HepG2 (cell line): Measurements from ENCODE around the gene ZDHHC14. TPM values are rescaled to one million over a fixed set of nuclear protein-coding genes. Genes with fewer than 3 reads are reported as not detected.

ENCODE experiments used
- CHCHD3 ChIP-seq: sonication (generic); formaldehyde crosslinking; IDR thresholded peaks from 2 replicates; pipeline ENCODE4 v1.8.0; 2022; ENCODE audit warnings: mild to moderate bottlenecking, missing genetic modification reagents, moderate library complexity
- E2F5 ChIP-seq: sonication (generic); formaldehyde crosslinking; conservative IDR thresholded peaks from 2 replicates; pipeline ENCODE4 v1.4.0; 2020; ENCODE audit warnings: missing genetic modification reagents
- EED ChIP-seq: sonication (generic); formaldehyde crosslinking; IDR thresholded peaks from 2 replicates; pipeline ENCODE4 v1.5.0; 2020; ENCODE audit warnings: mild to moderate bottlenecking, missing genetic modification reagents
- HES4 ChIP-seq: sonication (generic); formaldehyde crosslinking; IDR thresholded peaks from 2 replicates; pipeline ENCODE4 v1.9.0; 2021; ENCODE audit warnings: mild to moderate bottlenecking, missing genetic modification reagents, borderline replicate concordance
- HOXA7 ChIP-seq: sonication (generic); formaldehyde crosslinking; IDR thresholded peaks from 2 replicates; pipeline ENCODE4 v1.8.1; 2022; ENCODE audit warnings: mild to moderate bottlenecking, missing genetic modification reagents, moderate library complexity
- LCORL ChIP-seq, 2 experiments: fragments of 450-650 bp in 1 of 2; sonication (generic) in 1 of 2; formaldehyde crosslinking in 1 of 2; IDR thresholded peaks; 2 replicates each; pipeline versions ENCODE4 v1.5.0 to v1.6.1; 2017 to 2020; ENCODE audit warnings: antibody characterized with exemption in 1 of 2, missing genetic modification reagents in 1 of 2
- MAZ ChIP-seq, 2 experiments: sonication (generic) in 1 of 2; formaldehyde crosslinking in 1 of 2; IDR thresholded peaks; 2 replicates each; pipeline versions ENCODE4 v1.5.0 to v1.6.1; 2012 to 2020; ENCODE audit warnings: low read depth in 2 of 2, mild to moderate bottlenecking in 2 of 2, borderline replicate concordance in 1 of 2, improper control_type of control experiment in 1 of 2, low read length in 1 of 2, missing genetic modification reagents in 1 of 2, moderate library complexity in 1 of 2
- NFYB ChIP-seq: sonication (generic); formaldehyde crosslinking; IDR thresholded peaks from 2 replicates; pipeline ENCODE4 v1.4.0; 2020; ENCODE audit warnings: missing genetic modification reagents
- REPIN1 ChIP-seq: sonication (generic); formaldehyde crosslinking; IDR thresholded peaks from 2 replicates; pipeline ENCODE4 v1.8.0; 2022; ENCODE audit warnings: missing genetic modification reagents, low read depth, mild to moderate bottlenecking, borderline replicate concordance
- TAF15 ChIP-seq: fragments of 200-400 bp; formaldehyde crosslinking; IDR thresholded peaks from one replicate; pipeline ENCODE4 v1.6.1; 2018; ENCODE audit warnings: mild to moderate bottlenecking, low read depth, low read length; ENCODE audit not compliant: poor library complexity, severe bottlenecking
- TERF1 ChIP-seq: sonication (generic); formaldehyde crosslinking; IDR thresholded peaks from 2 replicates; pipeline ENCODE4 v1.8.0; 2022; ENCODE audit warnings: mild to moderate bottlenecking, missing genetic modification reagents, moderate library complexity
- THAP8 ChIP-seq: sonication (generic); formaldehyde crosslinking; IDR thresholded peaks from 2 replicates; pipeline ENCODE4 v1.5.1; 2020; ENCODE audit warnings: missing genetic modification reagents, mild to moderate bottlenecking, borderline replicate concordance
- ZFP91 ChIP-seq: sonication (generic); formaldehyde crosslinking; IDR thresholded peaks from 2 replicates; pipeline ENCODE4 v1.9.0; 2022; ENCODE audit warnings: missing genetic modification reagents, mild to moderate bottlenecking, borderline replicate concordance
- ZMYM4 ChIP-seq: sonication (generic); formaldehyde crosslinking; IDR thresholded peaks from 2 replicates; pipeline ENCODE4 v1.8.1; 2023; ENCODE audit warnings: mild to moderate bottlenecking, missing genetic modification reagents
- ZNF205 ChIP-seq: IDR thresholded peaks from 2 replicates; pipeline ENCODE4 v1.6.1; 2018; ENCODE audit warnings: missing biosample characterization, missing genetic modification reagents
- ZNF574 ChIP-seq: sonication (generic); formaldehyde crosslinking; IDR thresholded peaks from 2 replicates; pipeline ENCODE4 v1.4.0; 2020; ENCODE audit warnings: missing genetic modification reagents
- ZNF891 ChIP-seq: sonication (generic); formaldehyde crosslinking; IDR thresholded peaks from 2 replicates; pipeline ENCODE4 v1.5.0; 2020; ENCODE audit warnings: mild to moderate bottlenecking, missing genetic modification reagents
- ZSCAN9 ChIP-seq: IDR thresholded peaks from 2 replicates; pipeline ENCODE4 v1.6.1; 2016; ENCODE audit warnings: borderline replicate concordance
- polyA plus RNA-seq, 8 experiments: library from polyadenylated mRNA; depleted of rRNA in 3 of 8; stranded (reverse) in 7 of 8; unstranded in 1 of 8; fragments of >200 nt; fragmentation: Illumina TruSeq in 4 of 8; extraction: Trizol in 4 of 8; gene quantifications; 2 replicates each; pipeline versions ENCODE4 v1.2.1 to v1.2.3, GENCODE V29; 2011 to 2016; ENCODE audit warnings: low read depth in 4 of 8, missing spikeins in 1 of 8, mixed read lengths in 1 of 8; ENCODE audit not compliant: insufficient read depth in 1 of 8
- total RNA-seq, 5 experiments: library from RNA; depleted of rRNA; stranded (reverse); fragments of >200 nt; fragmentation: Illumina TruSeq; extraction: Trizol; gene quantifications; 2 replicates each; pipeline ENCODE4 v1.2.3, GENCODE V29; 2016; ENCODE audit warnings: low read depth in 1 of 5

The ZDHHC14 gene
- total and polyA plus RNA-seq, 2 of the 13 experiments (the other 11 are each of a cell fraction or from before 2014, with no cell fraction given), result 3.7 to 9.5 TPM

- no peak for TF ChIP-seq LCORL (IDR thresholded peaks at IDR 0.05)
- no peak for TF ChIP-seq LCORL (CRISPR knock-in tag; IDR thresholded peaks at IDR 0.05)
- TF ChIP-seq HES4 (CRISPR knock-in tag), result no peak
- no peak for TF ChIP-seq THAP8 (CRISPR knock-in tag)
- TF ChIP-seq REPIN1 (CRISPR knock-in tag), result no peak
- no peak; the same call in 1 of the 2 replicates for TF ChIP-seq ZMYM4 (CRISPR knock-in tag)
- no peak for TF ChIP-seq ZNF891 (CRISPR knock-in tag)
- no peak for TF ChIP-seq TAF15
- no peak; the same call in 1 of the 2 replicates for TF ChIP-seq ZFP91 (CRISPR knock-in tag)
- TF ChIP-seq MAZ (IDR thresholded peaks at IDR 0.05; ENCODE audit: borderline replicate concordance, low read depth, low read length), result peak; percentile 91; the same call in 1 of the 2 replicates
- peak; percentile 22 for TF ChIP-seq MAZ (CRISPR knock-in tag; IDR thresholded peaks at IDR 0.05; ENCODE audit: low read depth)
- no peak for TF ChIP-seq HOXA7 (CRISPR knock-in tag)
- TF ChIP-seq ZSCAN9, result 0 out of 2 replicates have a peak, but pooled peaks have one; percentile 15
- TF ChIP-seq NFYB, result 0 out of 2 replicates have a peak, but pooled peaks have one; percentile 13
- TF ChIP-seq EED, result no peak
- no peak for TF ChIP-seq CHCHD3 (CRISPR knock-in tag)
- TF ChIP-seq ZNF574 (CRISPR knock-in tag), result peak; percentile 75
- TF ChIP-seq E2F5 (CRISPR knock-in tag), result 0 out of 2 replicates have a peak, but pooled peaks have one; percentile 14
- 0 out of 2 replicates have a peak, but pooled peaks have one; percentile 31 for TF ChIP-seq TERF1
- TF ChIP-seq ZNF205, result peak; percentile 71; the same call in 1 of the 2 replicates
These were observed 1.1 kb upstream of the ZDHHC14 start (continued) for GRCh38 chr6:157379656-157380457.
